ENCODE results near the gene ZNF423. TPM values are rescaled to one million over a fixed set of nuclear protein-coding genes. Genes with fewer than 3 reads are reported as not detected.

Gene ZNF423
- total and polyA plus RNA-seq, 2 experiments from 2014 or later, result 14.9 to 41.8 TPM

DNA sequence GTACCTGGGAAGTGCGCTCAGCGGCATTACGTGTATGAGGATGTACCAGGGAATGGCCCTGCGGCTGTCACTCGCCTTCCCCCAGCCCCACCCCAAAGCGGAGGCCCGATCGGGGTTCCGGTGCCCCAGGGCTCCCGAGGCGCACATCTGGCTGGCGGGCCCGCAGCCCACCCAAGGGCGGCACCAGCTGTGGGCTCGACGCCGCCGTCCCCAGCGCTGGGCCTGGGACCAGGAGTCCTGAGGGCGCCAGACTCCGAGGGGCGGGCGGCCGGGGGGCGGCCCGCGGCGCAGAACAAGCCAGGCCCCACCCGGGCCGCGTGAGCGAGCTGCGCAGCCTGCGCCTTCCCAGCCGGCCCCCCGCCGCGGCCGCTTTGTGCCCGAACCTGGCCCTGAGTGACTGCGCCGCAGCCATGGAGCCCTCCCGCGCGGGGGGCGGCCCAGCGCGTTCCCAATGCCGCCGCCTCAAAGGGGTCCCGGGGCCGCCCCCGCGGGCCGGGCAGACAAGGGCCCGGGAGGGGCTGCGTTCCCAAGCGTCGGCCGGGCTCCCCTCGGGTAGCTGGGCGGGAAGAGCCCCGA lies 17.4 kb downstream of the ZNF423 start:
- peak overlapping the region; percentile 53 for H3K4me3 Mint-ChIP-seq
- H3K79me2 ChIP-seq (replicated peaks; ENCODE audit: insufficient read depth), result peaks cover 80% of the 10 kb centered on the region
- H3K36me3 Mint-ChIP-seq (ENCODE audit: low read depth), result no peaks in the 10 kb centered on the region
- TF ChIP-seq ZNF462 (CRISPR knock-in tag; IDR thresholded peaks at IDR 0.05) (no peak), CREB1 (CRISPR knock-in tag; IDR thresholded peaks at IDR 0.05; ENCODE audit: low read depth) (no peak), JUNB (IDR thresholded peaks at IDR 0.05; ENCODE audit: unreplicated experiment) (no peak), REST (IDR thresholded peaks at IDR 0.05; ENCODE audit: unreplicated experiment) (no peak), STAT1 (IDR thresholded peaks at IDR 0.05; ENCODE audit: unreplicated experiment) (no peak), EZH2phosphoT487 (IDR thresholded peaks at IDR 0.05; ENCODE audit: unreplicated experiment) (no peak), ZNF331 (CRISPR knock-in tag; IDR thresholded peaks at IDR 0.05; ENCODE audit: low read depth) (no peak), NANOG (IDR thresholded peaks at IDR 0.05; ENCODE audit: borderline replicate concordance) (no peak), CTCF (conservative IDR thresholded peaks at IDR 0.05; ENCODE audit: low read depth in 2 of 2) (no peak), ZNF114 (CRISPR knock-in tag; IDR thresholded peaks at IDR 0.05) (no peak), EZH2 (IDR thresholded peaks at IDR 0.05; ENCODE audit: low read depth, unreplicated experiment) (no peak), POLR2AphosphoS5 (IDR thresholded peaks at IDR 0.05; ENCODE audit: low read depth) (no peak; the same call in 1 of the 2 replicates)
- TF ChIP-seq, protein P1, sequence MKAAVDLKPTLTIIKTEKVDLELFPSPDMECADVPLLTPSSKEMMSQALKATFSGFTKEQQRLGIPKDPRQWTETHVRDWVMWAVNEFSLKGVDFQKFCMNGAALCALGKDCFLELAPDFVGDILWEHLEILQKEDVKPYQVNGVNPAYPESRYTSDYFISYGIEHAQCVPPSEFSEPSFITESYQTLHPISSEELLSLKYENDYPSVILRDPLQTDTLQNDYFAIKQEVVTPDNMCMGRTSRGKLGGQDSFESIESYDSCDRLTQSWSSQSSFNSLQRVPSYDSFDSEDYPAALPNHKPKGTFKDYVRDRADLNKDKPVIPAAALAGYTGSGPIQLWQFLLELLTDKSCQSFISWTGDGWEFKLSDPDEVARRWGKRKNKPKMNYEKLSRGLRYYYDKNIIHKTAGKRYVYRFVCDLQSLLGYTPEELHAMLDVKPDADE (IDR thresholded peaks at IDR 0.05), result no peak
- peaks cover 78% of the 10 kb centered on the region for H3K4me1 Mint-ChIP-seq
- no peak overlapping the region for H3K27ac Mint-ChIP-seq
- H3K27ac ChIP-seq (ENCODE audit: low read depth), result no peak overlapping the region
- H4K20me1 ChIP-seq (replicated peaks; ENCODE audit: insufficient read depth), result peaks cover 7% of the 10 kb centered on the region; the same call in 1 of the 2 replicates
- ATAC-seq, result peak; percentile 39
- peaks cover 5% of the 10 kb centered on the region; the same call in 1 of the 2 replicates for H3F3A ChIP-seq (replicated peaks; ENCODE audit: low read depth)
- peaks cover 16% of the 10 kb centered on the region for H3K27me3 Mint-ChIP-seq (ENCODE audit: insufficient read depth, low read depth, poor library complexity)
- no peaks in the 10 kb centered on the region for H3K9me3 Mint-ChIP-seq
- H3K9me2 ChIP-seq (ENCODE audit: insufficient read depth), result no peaks in the 10 kb centered on the region
- peak overlapping the region; percentile 85 for H3K4me2 ChIP-seq
- no peaks in the 10 kb centered on the region for H3K36me3 ChIP-seq (ENCODE audit: insufficient read depth)
- peak overlapping the region; percentile 57 for H3K4me3 ChIP-seq
- DNase-seq (ENCODE audit: low spot score), result peak; percentile 64
- H2AFZ ChIP-seq, result no peak overlapping the region
- no peaks in the 10 kb centered on the region for H3K27me3 ChIP-seq (ENCODE audit: insufficient read depth)
- peaks cover 63% of the 10 kb centered on the region for H3K4me1 ChIP-seq (ENCODE audit: insufficient read depth)
